Germinal center (tissue), 1 donor: ENCODE data around the gene HAAO.

Source experiments
- DNase-seq: peaks from one replicate; pipeline ENCODE4 v3.0.0; 2012; ENCODE audit warnings: mixed read lengths, low spot score

The HAAO gene

DNA sequence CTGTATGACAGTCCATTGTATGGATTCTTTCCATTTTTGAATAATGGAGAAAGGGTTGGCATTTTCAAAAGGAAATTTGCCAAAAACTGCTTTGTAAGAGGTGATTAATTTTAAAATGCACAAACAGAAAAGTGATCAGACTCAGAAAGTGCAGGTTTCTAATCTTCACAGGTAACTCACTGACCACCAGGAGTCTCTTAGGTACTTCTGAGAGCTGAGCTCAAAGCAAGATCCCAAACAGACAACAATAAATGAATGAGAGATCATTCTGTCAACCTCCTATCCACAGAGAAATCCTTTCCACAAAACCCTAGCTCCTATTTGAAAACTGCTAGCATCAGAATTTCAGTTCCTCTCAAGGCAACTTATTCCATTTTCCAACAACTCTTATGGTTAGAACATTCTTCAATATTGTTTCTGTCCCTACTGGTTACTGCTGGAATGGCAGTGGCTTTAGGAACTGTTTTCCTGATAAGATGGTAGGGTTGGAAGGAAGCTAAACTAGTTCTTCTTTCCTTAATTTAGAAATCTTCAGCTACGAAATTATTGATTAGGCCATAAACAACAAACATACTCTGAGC is 20.6 kb upstream of the HAAO start:
- no peak for DNase-seq

DNA sequence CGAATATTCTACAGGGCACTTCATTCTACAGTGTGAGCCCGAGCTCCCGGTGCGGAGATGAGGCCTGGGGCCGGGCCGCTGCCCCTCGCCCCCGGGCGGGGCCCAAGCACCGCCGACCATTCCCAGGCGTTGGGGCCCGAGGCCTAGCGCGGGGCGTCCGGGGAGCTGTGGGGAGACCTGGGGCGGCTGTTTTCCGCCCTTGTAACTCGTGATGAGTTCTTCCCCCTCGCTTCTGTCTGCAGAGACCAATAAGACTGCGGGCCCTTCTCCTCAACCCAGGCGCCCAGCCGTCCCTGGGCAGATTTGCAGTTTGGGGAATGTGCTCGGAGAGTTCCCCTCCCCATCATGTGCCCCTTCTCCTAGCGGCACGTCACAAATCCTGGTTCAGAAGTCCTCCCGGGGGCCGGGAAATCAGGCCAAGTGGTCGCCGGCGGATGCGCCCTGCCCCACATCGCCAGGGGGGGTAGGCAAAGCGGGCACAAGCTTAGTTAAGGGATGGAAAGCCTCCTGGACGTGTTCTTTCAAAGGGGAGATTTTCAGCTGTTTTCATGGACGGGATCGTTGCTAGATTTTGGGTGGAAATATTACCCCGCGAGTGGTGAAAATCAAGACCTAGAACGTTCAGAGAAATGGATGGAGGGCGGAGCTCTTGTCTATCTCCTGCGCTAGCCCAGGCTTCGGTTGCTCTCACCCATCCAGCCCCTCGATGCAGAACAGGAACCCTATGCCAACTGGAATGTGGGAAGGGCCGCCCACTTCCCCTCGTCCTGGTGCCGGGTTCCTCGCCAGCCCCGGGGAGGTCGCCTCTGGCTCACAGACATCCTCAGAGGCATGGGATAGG is 18.8 kb upstream of the HAAO start:
- peak; percentile 74 for DNase-seq

DNA sequence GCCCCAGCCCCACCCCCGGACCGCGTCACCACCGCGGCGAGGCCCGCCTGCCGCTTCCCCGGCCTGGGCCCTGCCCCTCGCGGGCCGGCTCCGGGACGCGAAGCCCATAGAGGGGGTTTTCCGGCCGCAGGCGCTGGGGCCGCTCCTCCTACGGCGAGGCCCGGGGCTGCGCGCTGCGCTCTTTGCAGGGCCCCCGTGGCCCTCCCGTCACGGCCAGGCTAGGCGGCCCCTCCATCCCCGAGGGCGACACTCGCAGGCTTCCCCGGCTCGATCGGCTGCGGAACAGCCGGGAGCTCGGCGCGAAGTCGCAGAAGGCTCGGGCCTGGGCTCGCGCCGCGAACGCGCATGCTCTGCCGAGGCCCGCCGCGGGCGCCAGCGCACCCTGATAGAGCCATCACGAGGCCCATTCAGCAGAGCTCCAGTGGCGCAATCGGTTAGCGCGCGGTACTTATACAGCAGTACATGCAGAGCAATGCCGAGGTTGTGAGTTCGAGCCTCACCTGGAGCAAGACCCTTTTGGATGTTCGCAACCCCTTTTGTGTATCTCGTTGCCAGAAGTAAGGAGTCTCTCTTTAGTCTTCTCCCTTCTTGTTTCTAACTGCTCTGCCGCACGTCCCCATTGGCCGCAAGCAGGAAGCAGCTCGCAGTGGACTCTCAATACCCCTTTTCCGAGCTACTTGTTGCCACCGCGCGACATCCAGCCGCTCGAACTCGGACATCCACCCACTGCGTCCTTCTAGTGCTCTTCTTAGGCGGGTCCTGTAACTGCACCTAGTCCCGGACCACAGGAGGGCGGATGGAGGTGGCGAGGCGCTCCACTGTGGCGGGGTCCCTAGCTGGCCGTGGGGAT is 18.0 kb upstream of the HAAO start:
- DNase-seq, result peak; percentile 91

DNA sequence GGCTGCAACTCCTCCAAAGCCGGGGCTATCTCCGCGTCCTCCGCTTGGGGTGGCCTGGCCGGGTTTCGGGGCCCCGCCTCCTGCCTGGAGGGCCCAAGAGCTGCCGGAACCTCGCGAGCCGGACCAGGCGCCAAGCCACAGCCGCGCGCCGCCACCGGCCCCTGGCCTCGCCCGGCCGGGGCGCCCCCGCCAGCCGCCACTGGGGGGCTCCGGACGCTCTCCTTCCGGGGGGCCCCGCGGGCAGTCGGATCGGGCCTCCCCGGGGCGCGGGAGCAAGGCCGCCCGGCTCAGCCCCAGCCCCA is 17.4 kb upstream of the HAAO start:
- DNase-seq, result no peak

DNA sequence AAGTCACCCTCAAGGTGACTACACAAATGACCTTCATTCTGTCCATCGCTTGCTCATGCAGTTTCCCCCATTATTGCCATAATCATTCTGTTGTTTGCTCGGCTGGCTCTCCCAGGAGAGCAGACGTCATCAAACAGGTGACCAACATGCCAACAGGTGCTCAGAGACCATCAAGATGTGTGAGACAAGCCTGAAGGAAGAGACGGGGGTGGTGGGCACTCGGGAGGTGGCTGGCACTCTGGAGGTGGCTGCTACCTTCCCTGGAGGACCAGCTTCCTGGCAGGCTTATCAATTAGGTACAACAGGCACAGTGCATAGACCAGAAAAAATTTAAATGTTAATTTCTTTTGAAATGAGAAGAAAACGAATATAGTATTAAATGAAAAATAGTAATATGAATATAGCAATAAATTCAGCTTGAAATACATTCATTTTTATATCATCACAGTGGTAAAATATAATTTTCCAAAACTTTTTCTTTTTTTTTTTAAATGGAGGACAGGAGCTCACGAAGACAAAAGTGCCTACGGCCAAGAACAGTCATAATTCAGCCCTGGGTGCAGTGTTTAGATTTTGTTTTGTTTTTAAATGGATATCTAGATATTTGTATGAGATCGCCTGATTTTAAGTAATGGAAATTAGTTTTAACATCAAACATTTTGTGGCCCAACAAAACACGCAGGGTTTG is 16.9 kb upstream of the HAAO start:
- DNase-seq, result no peak

DNA sequence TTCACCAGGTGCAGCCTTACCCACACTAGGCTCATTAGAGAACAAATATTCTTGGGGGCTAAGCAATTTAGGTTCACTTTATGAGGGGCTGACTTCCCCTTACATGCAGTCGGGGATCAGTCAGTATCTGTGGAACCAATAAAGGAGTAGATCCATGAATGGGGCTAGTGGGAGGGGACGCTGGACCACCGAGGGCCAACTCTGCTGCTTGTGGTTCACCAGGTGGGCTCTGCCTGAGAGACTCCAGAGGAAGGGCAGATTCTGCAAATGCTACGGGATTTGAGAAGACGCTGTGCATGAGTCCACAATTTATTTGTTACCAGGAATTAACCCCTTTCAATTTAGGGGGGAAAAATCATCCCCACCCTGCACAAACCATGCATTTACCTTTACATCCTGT is 15.9 kb upstream of the HAAO start:
- no peak for DNase-seq

DNA sequence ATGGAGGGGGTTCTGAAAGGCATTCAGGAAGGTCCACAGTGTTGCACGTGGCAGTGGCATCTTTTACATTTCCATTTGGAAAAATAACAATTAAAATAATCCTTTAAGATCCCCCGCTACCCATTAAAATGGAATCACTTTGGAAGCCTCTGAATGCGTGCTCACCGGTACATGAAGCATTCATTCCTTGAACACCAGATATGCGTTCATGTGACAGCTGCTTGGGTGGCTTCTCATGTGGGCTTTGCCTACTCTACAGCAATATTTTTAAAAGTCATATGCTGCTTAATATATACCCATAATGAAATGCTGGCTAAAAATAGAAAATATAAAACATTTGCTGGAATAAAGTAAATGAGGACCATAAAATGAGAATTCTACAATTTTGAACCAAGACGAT is 14.4 kb upstream of the HAAO start:
- DNase-seq, result no peak

DNA sequence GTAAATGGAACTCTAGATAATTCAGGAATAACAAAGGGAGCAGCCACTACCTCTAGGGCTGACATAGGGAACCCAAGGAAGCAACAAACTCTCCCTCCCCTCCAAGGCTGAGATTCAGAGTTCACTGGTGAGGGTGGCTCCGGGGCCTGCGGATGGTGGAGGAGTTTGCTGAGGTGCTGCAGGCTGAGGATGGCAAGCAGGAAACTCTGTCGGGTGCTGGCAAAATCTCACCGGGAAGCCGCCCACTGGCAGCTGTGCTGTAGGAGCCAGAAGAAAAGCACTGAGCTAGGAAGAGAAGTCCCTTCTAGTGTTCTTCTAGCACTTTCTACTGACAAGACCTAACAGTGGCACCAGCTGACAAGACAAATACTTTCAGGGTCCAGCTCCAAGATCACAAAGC is 12.5 kb upstream of the HAAO start:
- DNase-seq, result no peak

DNA sequence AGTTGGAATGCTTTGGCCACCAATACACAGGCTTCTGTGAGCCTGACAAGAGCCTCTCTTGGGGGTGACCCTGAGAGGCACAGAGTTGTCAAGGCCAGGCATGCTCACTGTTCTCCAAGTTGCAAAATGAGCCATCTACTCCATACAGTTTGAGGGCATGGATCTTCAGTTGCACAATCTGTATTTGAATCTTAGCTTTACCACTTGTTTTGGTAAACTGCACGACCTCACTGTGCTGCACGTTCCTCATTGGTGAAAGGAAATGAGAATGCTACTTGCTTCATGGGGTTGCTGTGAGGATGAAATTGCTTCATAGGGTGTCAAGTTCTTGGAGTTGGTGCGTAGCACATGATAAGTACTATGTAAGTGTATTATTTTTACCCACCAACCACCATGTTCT is 12.0 kb upstream of the HAAO start:
- no peak for DNase-seq

DNA sequence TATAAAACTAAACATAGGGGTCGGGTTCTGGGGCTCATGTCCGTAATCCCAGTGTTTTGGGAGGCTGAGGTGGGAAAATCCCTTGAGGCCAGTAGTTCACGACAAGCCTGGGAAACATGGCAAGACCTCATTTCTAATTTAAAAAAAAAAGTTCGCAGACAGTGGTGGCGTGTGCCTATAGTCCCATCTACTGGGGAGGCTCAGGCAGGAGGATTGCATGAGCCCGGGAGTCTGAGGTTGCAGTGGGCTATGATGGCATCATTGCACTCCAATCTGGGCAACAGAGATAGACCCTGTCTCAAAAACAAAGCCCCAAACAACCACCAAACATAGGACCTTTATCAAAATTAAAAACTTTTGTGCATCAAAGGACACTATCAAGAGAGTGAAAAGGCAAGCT is 9.8 kb upstream of the HAAO start:
- DNase-seq, result no peak

DNA sequence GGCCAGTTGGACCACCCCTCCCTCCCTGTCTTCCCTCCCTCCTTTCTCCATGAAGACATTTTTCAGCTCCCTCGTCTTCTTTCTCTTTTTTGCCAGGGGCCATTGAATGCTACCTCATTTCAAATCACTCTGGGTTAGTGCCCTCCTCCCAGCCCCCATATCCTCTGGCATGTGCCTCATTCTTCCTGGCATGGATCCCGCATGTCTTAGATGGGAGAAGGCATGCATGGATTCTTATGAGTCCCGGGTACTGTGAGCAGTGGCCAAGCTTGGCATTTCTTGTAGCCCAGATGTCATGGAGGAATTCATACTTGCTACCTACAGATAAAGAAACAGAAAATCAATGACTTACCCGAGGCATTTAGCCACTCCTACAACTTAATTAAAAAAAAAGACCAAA is 9.0 kb upstream of the HAAO start:
- DNase-seq, result no peak

DNA sequence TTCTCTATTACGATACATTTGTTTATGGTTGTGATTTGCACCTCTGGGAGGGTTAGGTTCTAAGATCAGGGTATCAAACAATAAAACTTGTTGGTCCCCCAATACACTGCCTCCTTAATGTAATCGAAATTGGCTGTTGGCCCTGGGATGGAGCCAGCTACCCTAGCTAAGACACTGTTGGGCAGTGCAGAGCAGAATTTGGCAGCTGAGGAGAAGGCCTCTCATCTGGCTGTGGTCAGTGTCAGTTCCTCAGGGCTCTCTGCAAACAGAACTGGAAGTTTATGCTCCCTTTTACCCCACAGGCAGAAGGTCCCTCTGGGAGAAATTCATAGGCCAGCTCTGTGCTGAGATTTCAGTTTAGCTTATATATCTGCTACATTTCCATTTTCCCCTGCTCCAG is 8.6 kb upstream of the HAAO start:
- DNase-seq, result no peak

DNA sequence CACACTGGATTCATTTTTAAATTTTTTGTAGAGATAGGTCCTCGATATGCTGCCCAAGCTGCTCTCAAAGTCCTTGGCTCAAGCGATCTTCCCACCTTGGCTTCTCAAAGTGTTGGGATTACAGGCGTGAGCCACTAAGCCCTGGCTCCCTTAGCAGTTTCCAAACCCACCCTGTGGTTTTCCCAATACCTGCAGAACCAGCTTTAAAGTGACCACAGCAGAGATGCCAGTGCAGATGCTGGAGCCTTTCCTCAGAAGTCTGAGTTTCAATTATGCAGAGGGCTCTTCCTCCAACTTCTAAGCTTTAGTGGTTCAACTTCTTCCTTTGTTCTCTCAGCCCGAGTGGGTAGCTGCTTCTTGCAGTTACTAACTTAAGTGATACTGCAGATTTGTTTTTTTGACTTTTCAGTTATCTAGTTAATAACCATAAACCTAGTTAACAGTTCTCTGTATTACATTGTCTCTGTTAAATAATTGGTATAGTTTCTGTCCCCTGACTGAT is 8.1 kb upstream of the HAAO start:
- no peak for DNase-seq

DNA sequence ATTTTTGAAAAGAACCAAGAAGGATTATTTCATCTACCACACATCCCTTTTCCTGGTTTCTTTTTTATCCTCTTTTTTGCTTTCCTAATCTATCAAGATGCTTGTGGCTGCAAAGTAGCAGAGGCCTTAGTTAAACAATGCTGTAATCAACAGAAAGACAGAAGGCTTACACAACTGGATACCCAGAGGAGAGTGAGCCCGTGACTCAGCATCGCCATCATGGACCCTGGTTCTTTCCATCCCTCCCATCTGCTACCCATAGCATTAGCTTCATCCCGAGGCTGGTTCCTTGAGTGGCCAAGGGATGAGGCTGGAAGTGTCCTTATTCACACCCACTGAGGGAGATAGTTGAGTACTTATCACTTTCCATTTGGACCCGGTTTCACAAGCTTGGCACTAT is 7.5 kb upstream of the HAAO start:
- no peak for DNase-seq

DNA sequence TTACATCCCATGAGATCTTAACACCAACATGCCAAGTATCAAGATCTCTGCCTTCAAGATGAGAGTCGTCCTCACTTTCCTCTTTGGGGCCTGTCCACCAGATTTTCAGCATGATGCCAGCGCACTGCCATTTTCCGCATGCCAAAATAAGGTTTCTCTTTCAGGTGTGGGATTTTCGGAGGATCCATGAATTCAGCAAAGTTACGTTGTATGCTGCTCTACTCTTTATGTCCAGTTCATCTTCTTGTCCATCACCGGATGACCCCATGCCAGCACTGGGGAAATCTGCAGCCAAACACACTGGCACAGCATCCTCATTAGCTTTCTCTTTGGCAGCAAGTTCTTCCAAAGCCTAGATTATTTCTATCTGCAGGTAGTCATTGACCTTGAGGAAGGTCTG is 4.9 kb upstream of the HAAO start:
- DNase-seq, result no peak

DNA sequence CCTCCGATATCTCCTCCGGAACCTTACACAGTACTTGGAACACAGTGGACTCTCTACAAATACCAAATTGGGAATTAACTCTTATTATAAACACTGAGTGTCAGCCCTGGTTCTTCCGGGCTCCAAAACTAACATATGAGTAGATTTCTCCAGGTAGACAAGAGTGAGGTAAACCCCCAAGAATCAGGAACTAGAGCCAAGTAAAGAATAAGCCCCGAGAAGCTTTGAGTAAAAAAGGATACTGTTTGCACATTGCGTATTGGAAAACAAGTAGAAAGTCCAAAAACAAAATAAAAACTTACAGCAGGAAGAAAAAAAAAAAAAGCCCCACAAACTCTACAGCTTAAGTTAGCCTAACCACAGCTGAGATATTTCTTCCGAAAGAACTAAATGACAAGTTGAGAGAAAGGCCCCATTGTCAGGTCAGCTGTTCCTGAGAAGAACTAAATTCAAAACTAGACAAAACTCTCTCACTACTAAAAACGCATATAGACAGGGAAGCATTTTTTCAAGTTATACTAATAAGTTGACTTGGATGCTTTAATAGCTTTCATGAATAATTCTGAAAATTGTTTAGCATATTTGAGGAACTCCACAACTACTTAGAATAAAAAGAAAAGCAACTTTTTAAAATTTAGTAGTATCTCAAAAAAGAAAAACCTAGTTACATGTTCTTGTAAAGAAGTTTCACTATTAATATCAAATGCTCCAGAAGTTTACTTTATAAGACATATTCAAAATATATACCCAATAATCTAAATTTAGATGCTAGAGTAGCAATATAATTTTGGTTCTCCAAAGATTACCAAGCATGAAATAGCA is 4.3 kb upstream of the HAAO start:
- no peak for DNase-seq

DNA sequence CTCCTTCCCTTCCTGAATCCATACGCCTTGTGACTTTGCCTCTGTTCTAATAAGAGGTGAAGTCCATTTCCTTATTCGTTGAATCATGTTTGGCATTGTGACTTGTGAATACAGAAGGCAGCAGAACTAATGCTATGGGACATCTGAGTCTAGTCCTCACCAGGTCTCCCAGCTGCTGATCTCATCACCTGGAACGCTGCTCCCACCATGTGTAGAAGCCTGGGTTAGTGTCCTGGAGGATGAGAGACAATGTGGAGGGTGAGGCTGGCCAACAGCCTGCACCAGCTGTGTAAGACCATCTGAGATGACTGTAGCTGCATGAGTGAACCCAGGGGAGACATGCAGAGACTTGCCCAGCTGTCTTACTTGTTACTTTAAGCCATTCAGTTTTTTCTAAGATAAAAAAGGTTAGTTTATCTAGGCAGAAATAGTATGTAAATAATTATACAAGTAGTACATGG is 3.5 kb upstream of the HAAO start:
- DNase-seq, result no peak

DNA sequence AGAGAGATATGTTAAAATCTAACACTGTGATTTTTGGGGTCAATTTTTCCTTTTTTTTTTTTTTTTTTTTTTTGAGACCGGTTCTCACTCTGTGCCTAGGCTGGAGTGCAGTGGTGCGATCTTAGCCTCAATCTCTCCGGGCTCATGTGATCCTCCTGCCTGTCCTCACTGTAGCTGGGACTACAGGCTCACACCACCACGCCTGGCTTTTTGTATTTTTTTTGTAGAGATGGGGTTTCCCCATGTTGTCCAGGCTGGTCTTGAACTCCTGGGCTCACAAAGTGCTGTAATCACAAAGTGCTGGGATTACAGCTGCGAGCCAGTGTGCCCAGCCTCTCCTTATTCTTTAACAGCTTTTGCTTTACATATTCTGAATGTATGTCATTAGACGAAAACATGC is 2.9 kb upstream of the HAAO start:
- no peak for DNase-seq

DNA sequence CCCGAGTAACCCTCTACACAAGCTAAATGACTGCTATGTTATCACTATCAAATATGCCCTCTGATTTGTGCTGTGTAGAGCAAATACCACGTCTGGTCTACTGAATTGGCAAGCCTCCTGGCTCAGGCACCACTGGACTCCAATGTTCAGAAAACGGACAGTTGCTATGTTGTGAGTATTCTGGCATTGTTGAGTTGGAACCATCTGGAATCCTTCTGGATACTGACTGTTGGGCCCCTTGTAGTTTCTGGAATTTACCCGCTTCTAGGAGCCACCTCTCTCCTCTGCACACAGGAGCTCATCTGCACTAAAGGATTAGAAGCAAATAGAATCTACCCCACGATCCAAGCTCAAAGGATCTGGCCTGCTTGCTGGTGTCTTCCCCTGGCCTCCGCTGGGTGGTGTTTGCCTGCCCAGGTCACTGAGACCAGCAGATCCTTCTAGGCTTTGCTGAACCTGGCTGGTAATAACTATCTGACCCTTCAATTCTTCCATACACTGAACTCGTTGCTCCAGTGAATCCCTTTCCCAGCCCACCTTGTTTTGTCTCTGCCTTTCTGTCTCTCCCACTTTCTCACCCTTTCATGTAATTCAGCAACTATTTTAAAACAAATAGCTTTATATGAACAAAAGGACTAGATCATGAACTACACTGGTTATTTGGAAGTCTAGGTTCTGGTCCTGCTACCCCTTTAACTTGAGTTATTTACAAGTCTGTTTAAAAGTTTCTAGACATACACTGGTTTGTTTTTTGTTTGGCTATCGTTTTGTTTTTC is 2.1 kb upstream of the HAAO start:
- DNase-seq, result no peak

DNA sequence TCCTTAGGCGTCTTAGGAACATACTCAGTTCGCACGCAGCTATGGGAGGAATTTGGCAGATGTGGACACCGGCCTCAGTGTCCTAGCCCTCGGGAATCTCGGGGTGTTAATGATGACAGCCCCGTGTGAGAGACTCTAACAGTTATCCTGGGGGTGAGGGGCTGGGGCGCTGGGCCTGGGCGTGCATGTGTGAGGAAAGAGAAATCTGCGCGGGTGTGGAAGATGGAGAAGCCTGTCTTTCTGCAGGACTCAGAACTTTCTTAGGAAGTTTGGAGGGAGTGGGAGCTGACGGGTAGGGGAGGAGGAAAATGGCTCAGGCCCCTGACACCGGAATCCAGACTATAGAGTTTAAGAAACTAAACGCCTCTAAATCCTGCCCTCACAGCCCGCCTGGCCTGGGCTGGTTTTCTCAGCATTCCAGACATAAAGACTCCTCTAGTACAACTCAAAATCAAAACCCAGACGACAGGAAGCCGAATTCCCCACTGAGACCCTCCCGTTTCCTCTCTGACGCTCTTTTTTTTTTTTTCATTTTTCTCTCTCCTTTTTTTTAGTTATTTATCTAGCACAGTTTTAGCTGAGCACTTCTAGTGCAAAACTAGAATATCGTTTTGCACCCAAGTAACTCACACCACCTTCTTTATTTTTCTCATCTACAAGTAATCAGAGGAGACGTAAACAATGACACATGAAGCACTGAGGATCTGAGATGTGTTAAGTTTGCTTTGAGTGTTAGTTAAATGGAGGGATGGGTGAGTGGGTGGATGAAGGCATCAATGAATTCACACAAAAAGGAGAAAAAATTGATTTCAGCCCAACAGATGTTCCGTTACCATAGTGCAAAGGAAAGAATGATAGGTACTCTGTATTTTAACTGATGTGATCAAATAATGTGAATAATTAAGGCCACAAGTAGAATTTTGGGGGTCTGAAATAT is 1.2 kb upstream of the HAAO start:
- DNase-seq, result no peak
